IPS-18a (cell line): ENCODE data around the gene SPIRE1.

Experiments used
- H3K27ac ChIP-seq: one replicate; pipeline ENCODE4 v1.5.1; 2013; ENCODE audit warnings: low read length
- H3K27me3 ChIP-seq: one replicate; pipeline ENCODE4 v1.6.1; 2013; ENCODE audit warnings: mild to moderate bottlenecking, low read length; ENCODE audit not compliant: control insufficient read depth, insufficient read depth
- H3K36me3 ChIP-seq: one replicate; pipeline ENCODE4 v1.6.1; 2013; ENCODE audit warnings: low read depth, low read length; ENCODE audit not compliant: control insufficient read depth
- H3K4me1 ChIP-seq: one replicate; pipeline ENCODE4 v1.6.1; 2013; ENCODE audit warnings: low read depth, low read length; ENCODE audit not compliant: control insufficient read depth
- H3K4me3 ChIP-seq: one replicate; pipeline ENCODE4 v1.5.1; 2013; ENCODE audit warnings: low read length
- H3K9ac ChIP-seq: one replicate; pipeline ENCODE4 v1.6.1; 2013; ENCODE audit warnings: mild to moderate bottlenecking, low read length, moderate library complexity
- H3K9me3 ChIP-seq: one replicate; pipeline ENCODE4 v1.6.1; 2013; ENCODE audit warnings: low read depth, low read length; ENCODE audit not compliant: control insufficient read depth

SPIRE1 gene

DNA sequence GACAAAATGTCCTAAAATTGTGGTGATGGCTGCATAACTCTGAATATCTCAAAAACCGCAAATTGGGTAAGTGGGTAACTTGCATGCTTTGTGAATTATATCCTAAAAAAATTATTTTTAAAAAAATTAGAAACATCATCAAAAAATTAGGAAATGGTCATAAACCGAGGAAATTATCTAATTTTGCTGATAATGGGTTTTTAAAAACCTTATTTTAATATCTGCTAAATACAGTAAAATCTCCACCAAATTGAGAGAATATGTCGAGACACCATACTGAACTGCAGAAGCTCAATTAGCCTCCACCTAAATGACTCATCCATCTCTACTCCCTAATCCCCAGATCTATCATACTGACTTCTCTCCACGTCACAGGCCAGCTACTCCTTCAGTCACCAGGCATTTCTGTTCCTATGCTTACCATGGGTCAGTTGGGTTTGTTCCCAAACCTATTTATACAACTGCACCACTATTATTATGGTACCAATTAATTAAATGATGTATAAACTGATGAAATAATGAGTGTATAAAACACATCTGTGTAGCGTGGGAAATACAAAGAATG lies 36.1 kb downstream of the SPIRE1 start:
- H3K4me3 ChIP-seq = no peak overlapping the region
- H3K4me1 ChIP-seq = no peaks in the 10 kb centered on the region
- no peaks in the 10 kb centered on the region for H3K9me3 ChIP-seq
- no peaks in the 10 kb centered on the region for H3K27me3 ChIP-seq
- no peak overlapping the region for H3K9ac ChIP-seq
- no peaks in the 10 kb centered on the region for H3K36me3 ChIP-seq
- H3K27ac ChIP-seq = no peak overlapping the region

- H3K27ac ChIP-seq = no peak overlapping the region
- peaks cover 2% of the 10 kb centered on the region for H3K4me1 ChIP-seq
- H3K9ac ChIP-seq = no peak overlapping the region
- H3K9me3 ChIP-seq = no peaks in the 10 kb centered on the region
- H3K27me3 ChIP-seq = no peaks in the 10 kb centered on the region
- no peak overlapping the region for H3K4me3 ChIP-seq
- no peaks in the 10 kb centered on the region for H3K36me3 ChIP-seq
These were observed 42.2 kb downstream of the SPIRE1 start for GRCh38 chr18:12615748-12616147.

DNA sequence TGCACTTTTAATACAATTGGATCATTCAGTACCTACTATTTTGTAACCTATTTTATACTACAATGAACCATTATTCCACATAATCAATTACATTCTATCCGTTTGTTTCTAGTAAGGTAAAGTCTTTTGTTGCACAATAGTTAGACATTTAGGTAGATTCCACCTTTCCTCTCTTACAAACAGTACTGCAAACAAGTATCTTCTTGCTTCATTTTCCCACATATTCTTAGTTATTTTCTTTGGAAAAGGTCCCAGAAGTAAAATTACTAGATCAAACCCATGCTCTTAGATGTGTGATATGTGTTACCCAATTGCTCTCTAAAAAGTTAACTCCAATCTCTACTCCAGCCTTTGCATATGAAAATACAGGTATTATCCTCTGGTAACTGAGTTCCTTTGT lies 49.6 kb downstream of the SPIRE1 start:
- Histone ChIP-seq H3K4me1 (peaks cover 20% of the 10 kb centered on the region), H3K4me3 (no peak overlapping the region), H3K36me3 (no peaks in the 10 kb centered on the region), H3K27ac (no peak overlapping the region), H3K27me3 (no peaks in the 10 kb centered on the region), H3K9ac (no peak overlapping the region), H3K9me3 (no peaks in the 10 kb centered on the region)

- Histone ChIP-seq H3K27me3 (no peaks in the 10 kb centered on the region), H3K9ac (no peak overlapping the region), H3K36me3 (no peaks in the 10 kb centered on the region), H3K4me3 (no peak overlapping the region), H3K4me1 (peaks cover 20% of the 10 kb centered on the region), H3K27ac (no peak overlapping the region), H3K9me3 (no peaks in the 10 kb centered on the region)
These were observed 51.2 kb downstream of the SPIRE1 start for GRCh38 chr18:12606592-12607315.

DNA sequence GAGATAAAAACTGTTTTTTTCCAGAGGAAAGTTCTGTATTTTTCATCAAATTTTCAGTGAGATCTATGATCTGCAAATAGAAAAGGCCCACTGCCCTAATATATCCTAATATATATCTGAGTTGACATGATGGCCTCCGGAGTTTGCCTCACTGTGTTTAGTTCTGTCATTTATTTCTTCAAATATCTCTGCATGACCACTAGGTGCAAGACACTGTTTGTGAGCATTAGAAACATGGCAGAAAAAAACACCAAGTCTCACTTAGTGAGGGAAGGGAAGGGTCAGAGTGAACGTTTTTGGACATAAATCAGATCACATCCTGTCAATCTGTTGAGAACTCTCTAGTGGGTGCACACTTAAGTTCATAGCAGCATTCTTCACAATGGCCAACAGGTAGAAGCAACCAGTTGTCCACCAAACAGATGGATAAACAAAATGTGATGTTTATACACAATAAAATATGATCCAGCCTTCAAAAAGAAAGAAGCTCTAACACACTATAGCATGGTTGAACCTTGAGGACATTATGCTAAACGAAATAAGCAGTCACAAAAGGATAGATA lies 53.4 kb downstream of the SPIRE1 start:
- no peak overlapping the region for H3K4me3 ChIP-seq
- H3K9ac ChIP-seq = no peak overlapping the region
- no peaks in the 10 kb centered on the region for H3K9me3 ChIP-seq
- peaks cover 8% of the 10 kb centered on the region for H3K4me1 ChIP-seq
- H3K27me3 ChIP-seq = no peaks in the 10 kb centered on the region
- H3K36me3 ChIP-seq = no peaks in the 10 kb centered on the region
- no peak overlapping the region for H3K27ac ChIP-seq

GRCh38 chr18:12599966-12600365 lies 57.9 kb downstream of the SPIRE1 start:
- no peaks in the 10 kb centered on the region for H3K4me1 ChIP-seq
- H3K9ac ChIP-seq = no peak overlapping the region
- no peak overlapping the region for H3K4me3 ChIP-seq
- no peaks in the 10 kb centered on the region for H3K27me3 ChIP-seq
- no peaks in the 10 kb centered on the region for H3K9me3 ChIP-seq
- no peak overlapping the region for H3K27ac ChIP-seq
- no peaks in the 10 kb centered on the region for H3K36me3 ChIP-seq

GRCh38 chr18:12599543-12599942 lies 58.4 kb downstream of the SPIRE1 start:
- Histone ChIP-seq H3K9me3 (no peaks in the 10 kb centered on the region), H3K9ac (no peak overlapping the region), H3K4me1 (no peaks in the 10 kb centered on the region), H3K36me3 (no peaks in the 10 kb centered on the region), H3K27ac (no peak overlapping the region), H3K4me3 (no peak overlapping the region), H3K27me3 (no peaks in the 10 kb centered on the region)

GRCh38 chr18:12598181-12598930 lies 59.6 kb downstream of the SPIRE1 start:
- H3K9me3 ChIP-seq = no peaks in the 10 kb centered on the region
- H3K27ac ChIP-seq = no peak overlapping the region
- H3K36me3 ChIP-seq = no peaks in the 10 kb centered on the region
- H3K9ac ChIP-seq = no peak overlapping the region
- H3K4me1 ChIP-seq = no peaks in the 10 kb centered on the region
- no peaks in the 10 kb centered on the region for H3K27me3 ChIP-seq
- no peak overlapping the region for H3K4me3 ChIP-seq

- H3K9ac ChIP-seq = no peak overlapping the region
These were observed 60.1 kb downstream of the SPIRE1 start for GRCh38 chr18:12597760-12598159.

DNA sequence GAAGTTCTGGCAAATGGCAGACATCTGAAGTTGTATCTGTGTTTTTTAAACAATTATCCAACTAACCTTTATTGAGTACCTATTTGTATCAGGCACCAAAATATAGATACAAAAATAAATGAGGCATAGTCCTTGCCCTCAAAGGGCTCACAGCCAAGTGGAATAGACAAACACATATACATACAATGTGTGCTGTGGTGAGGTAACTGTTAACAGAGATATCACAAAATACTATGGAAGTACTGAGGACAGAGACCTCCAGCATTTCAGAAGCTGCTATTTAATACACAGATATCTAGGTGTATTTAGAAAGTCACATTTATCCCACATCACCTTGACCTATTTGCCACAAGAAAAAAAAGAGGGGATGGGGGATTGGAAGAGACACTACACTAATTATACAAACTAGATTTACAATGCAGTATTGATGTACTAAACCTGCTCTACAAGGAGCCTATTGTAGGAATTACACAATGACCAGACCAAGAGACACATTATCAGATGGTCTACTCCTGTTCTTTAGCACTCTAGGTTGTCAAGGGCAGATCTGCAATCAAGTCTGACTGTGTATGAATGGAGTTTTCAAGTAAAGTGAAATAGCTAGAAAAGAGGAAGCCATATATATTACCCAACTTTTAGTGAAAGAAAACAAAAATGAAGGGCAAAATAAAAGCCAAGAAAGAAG lies 62.2 kb downstream of the SPIRE1 start:
- H3K4me1 ChIP-seq = no peaks in the 10 kb centered on the region
- H3K9me3 ChIP-seq = no peaks in the 10 kb centered on the region
- H3K36me3 ChIP-seq = no peaks in the 10 kb centered on the region
- H3K4me3 ChIP-seq = no peak overlapping the region
- no peaks in the 10 kb centered on the region for H3K27me3 ChIP-seq
- H3K27ac ChIP-seq = no peak overlapping the region
- H3K9ac ChIP-seq = no peak overlapping the region

More at GRCh38 chr18:12597760-12598159, 60.1 kb downstream of the SPIRE1 start:
- Histone ChIP-seq H3K36me3 (no peaks in the 10 kb centered on the region), H3K9me3 (no peaks in the 10 kb centered on the region), H3K27me3 (no peaks in the 10 kb centered on the region), H3K4me1 (no peaks in the 10 kb centered on the region), H3K4me3 (no peak overlapping the region), H3K27ac (no peak overlapping the region)

- Histone ChIP-seq H3K27ac (no peak overlapping the region), H3K4me3 (no peak overlapping the region), H3K9ac (no peak overlapping the region), H3K27me3 (no peaks in the 10 kb centered on the region), H3K36me3 (no peaks in the 10 kb centered on the region), H3K9me3 (no peaks in the 10 kb centered on the region), H3K4me1 (no peaks in the 10 kb centered on the region)
These were observed 64.0 kb downstream of the SPIRE1 start for GRCh38 chr18:12593866-12594265.
